GM12872 (cell line): ENCODE data around the gene MTNR1B.

Experiments
- CTCF ChIP-seq: IDR thresholded peaks from 3 replicates; pipeline ENCODE4 v1.5.1; 2011; ENCODE audit warnings: low read depth, mild to moderate bottlenecking, low read length, moderate library complexity; ENCODE audit not compliant: insufficient read depth

MTNR1B gene

GRCh38 chr11:92969634-92970347 is at the start of gene MTNR1B:
Gene MTNR1B (plus strand): TSS chr11:92969651. CDS start chr11:92969726, 75 bp downstream.
- TF ChIP-seq CTCF, result no peak

GRCh38 chr11:92920331-92920730 is 49.1 kb upstream of the MTNR1B start:
- no peak for TF ChIP-seq CTCF

- TF ChIP-seq CTCF, result no peak
Measured at GRCh38 chr11:92922731-92923130, 46.7 kb upstream of the MTNR1B start.

- no peak for TF ChIP-seq CTCF
Measured at GRCh38 chr11:92929246-92929645, 40.2 kb upstream of the MTNR1B start.

- TF ChIP-seq CTCF, result no peak
Measured at GRCh38 chr11:92929653-92930052, 39.8 kb upstream of the MTNR1B start.

- no peak for TF ChIP-seq CTCF
Measured at GRCh38 chr11:92931746-92932422, 37.6 kb upstream of the MTNR1B start.

GRCh38 chr11:92939305-92939704 is 30.1 kb upstream of the MTNR1B start:
- TF ChIP-seq CTCF, result no peak
